Measurements from ENCODE around the gene MFAP4. TPM values are rescaled to one million over a fixed set of nuclear protein-coding genes. Genes with fewer than 3 reads are reported as not detected.

MFAP4 gene
- total RNA-seq, 1 experiment from 2014 or later = 1.5 TPM

GRCh38 chr17:19403021-19403420 lies 16.0 kb upstream of the MFAP4 start:
- no peak overlapping the region for H2AFZ ChIP-seq (ENCODE audit: low read length)
- H3K9me3 ChIP-seq (ENCODE audit: control insufficient read depth, low read depth, low read length) = no peaks in the 10 kb centered on the region
- no peak overlapping the region for H4K5ac ChIP-seq (ENCODE audit: insufficient read length, low read depth, low read length)
- Mint-ChIP-seq H3K27me3 (ENCODE audit: low read depth) (no peaks in the 10 kb centered on the region; the same call in 1 of the 2 replicates), H3K4me1 (peaks cover 6 to 8% of the 10 kb centered on the region in 2 experiments), H3K36me3 (ENCODE audit: insufficient read depth in 1 of 3, low read depth in 3 of 3) (no peaks in the 10 kb centered on the region), H3K4me3 (no peak overlapping the region), H3K9me3 (no peaks in the 10 kb centered on the region), H3K27ac (no peak overlapping the region)
- H3K79me2 ChIP-seq (ENCODE audit: insufficient read depth, low read length) = no peaks in the 10 kb centered on the region
- no peak overlapping the region for H2BK15ac ChIP-seq (ENCODE audit: low read depth, low read length)
- no peak overlapping the region for H3T11ph ChIP-seq (ENCODE audit: low read length)
- H4K8ac ChIP-seq (replicated peaks; ENCODE audit: insufficient read length, low read depth, low read length) = no peak overlapping the region
- no peak overlapping the region for H2AK5ac ChIP-seq (ENCODE audit: insufficient read length, low read length)
- no peak overlapping the region for H3K4ac ChIP-seq (ENCODE audit: low read depth, low read length)
- H3K79me1 ChIP-seq (ENCODE audit: insufficient read depth, low read depth, low read length, poor library complexity, severe bottlenecking) = no peaks in the 10 kb centered on the region
- H3K14ac ChIP-seq (ENCODE audit: insufficient read depth, low read length) = no peak overlapping the region; the same call in 1 of the 2 replicates
- no peak overlapping the region for H2BK20ac ChIP-seq (ENCODE audit: low read depth, low read length, poor library complexity, severe bottlenecking)
- no peaks in the 10 kb centered on the region for H3K4me1 ChIP-seq (ENCODE audit: insufficient read depth, low read length)
- no peak for DNase-seq
- no peak overlapping the region for H3K18ac ChIP-seq (ENCODE audit: insufficient read length, low read depth, low read length)
- H2BK120ac ChIP-seq (ENCODE audit: low read depth, low read length, poor library complexity, severe bottlenecking) = no peak overlapping the region
- no peak overlapping the region for H3K56ac ChIP-seq (ENCODE audit: insufficient read length, low read depth, low read length)
- no peak overlapping the region for H3K9ac ChIP-seq (ENCODE audit: extremely low read depth, insufficient read length, low read length)
- TF ChIP-seq, protein P1, sequence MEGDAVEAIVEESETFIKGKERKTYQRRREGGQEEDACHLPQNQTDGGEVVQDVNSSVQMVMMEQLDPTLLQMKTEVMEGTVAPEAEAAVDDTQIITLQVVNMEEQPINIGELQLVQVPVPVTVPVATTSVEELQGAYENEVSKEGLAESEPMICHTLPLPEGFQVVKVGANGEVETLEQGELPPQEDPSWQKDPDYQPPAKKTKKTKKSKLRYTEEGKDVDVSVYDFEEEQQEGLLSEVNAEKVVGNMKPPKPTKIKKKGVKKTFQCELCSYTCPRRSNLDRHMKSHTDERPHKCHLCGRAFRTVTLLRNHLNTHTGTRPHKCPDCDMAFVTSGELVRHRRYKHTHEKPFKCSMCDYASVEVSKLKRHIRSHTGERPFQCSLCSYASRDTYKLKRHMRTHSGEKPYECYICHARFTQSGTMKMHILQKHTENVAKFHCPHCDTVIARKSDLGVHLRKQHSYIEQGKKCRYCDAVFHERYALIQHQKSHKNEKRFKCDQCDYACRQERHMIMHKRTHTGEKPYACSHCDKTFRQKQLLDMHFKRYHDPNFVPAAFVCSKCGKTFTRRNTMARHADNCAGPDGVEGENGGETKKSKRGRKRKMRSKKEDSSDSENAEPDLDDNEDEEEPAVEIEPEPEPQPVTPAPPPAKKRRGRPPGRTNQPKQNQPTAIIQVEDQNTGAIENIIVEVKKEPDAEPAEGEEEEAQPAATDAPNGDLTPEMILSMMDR (conservative IDR thresholded peaks at IDR 0.05) = no peak
- H4K20me1 ChIP-seq (ENCODE audit: control insufficient read depth, insufficient read depth, insufficient read length) = no peaks in the 10 kb centered on the region
- no CpG with 5 or more reads among the region's 4 CpGs for WGBS (ENCODE audit: extremely low coverage, insufficient read length, low lambda C conversion rate)
- no peak overlapping the region for H3K4me2 ChIP-seq (ENCODE audit: insufficient read depth, insufficient read length, low read length)
- no peak overlapping the region for H3K23ac ChIP-seq (ENCODE audit: insufficient read length, low read depth, low read length)
- no peak overlapping the region for H4K91ac ChIP-seq (ENCODE audit: insufficient read length, low read depth, low read length)
- H3K23me2 ChIP-seq (ENCODE audit: insufficient read length, low read depth, low read length, poor library complexity, severe bottlenecking) = no peaks in the 10 kb centered on the region
- no peaks in the 10 kb centered on the region for H3K27me3 ChIP-seq (ENCODE audit: insufficient read depth, low read length)
- no peak overlapping the region for H2BK5ac ChIP-seq (ENCODE audit: insufficient read length, low read length)
- no peak overlapping the region for H2BK12ac ChIP-seq (ENCODE audit: insufficient read length, low read depth, low read length)
- no peak overlapping the region for H3K27ac ChIP-seq (ENCODE audit: insufficient read length, low read depth, low read length)

All from H9 (cell line).